SK-N-SH (cell line): ENCODE measurements around the gene CSNK1G2. TPM values are rescaled to one million over a fixed set of nuclear protein-coding genes. Genes with fewer than 3 reads are reported as not detected.

Experiments used
- CTCF ChIA-PET: fragments of 300-600, 350-600 bp; formaldehyde crosslinking; extraction: SDS; loops from one replicate; lab custom pipeline; 2021; lab: Yijun Ruan, JAX
- POLR2A ChIA-PET: fragments of 350-600 bp; sonication (Branson Sonifier 250); formaldehyde crosslinking; extraction: SDS; loops from one replicate; lab custom pipeline; 2020; ENCODE audit warnings: antibody characterized with exemption, inconsistent platforms; lab: Yijun Ruan, JAX
- DNase-seq: peaks from one replicate; pipeline ENCODE4 v3.0.0; 2012
- H2AFZ ChIP-seq: fragments of 200-600 bp; sonication (generic); 2 replicates; pipeline ENCODE4 v1.8.1; 2016; ENCODE audit warnings: antibody characterized with exemption, mild to moderate bottlenecking, low read depth
- H3F3A ChIP-seq: fragments of 200-600 bp; sonication (generic); replicated peaks from 2 replicates; pipeline ENCODE3; 2016; ENCODE audit warnings: antibody characterized with exemption, mild to moderate bottlenecking; ENCODE audit not compliant: insufficient read depth
- H3K27ac ChIP-seq, 2 experiments: fragments of 200-500 bp in 1 of 2; fragments of 200-600 bp in 1 of 2; sonication (Bioruptor generic) in 1 of 2; sonication (generic), shearing (Covaris generic) in 1 of 2; 2 replicates each; pipeline versions ENCODE4 v1.5.1 to v1.6.1; 2014 to 2016; ENCODE audit warnings: low read depth in 2 of 2, inconsistent platforms in 1 of 2, low read length in 1 of 2, mild to moderate bottlenecking in 1 of 2, mixed read lengths in 1 of 2
- H3K27me3 ChIP-seq: fragments of 200-600 bp; sonication (generic), shearing (Covaris generic); 2 replicates; pipeline ENCODE4 v1.6.1; 2016; ENCODE audit warnings: mixed run types; ENCODE audit not compliant: insufficient read depth
- H3K36me3 ChIP-seq, 2 experiments: fragments of 200-500 bp in 1 of 2; fragments of 200-600 bp in 1 of 2; sonication (Bioruptor generic) in 1 of 2; sonication (generic) in 1 of 2; replicated peaks in 1 of 2; 2 replicates each; pipeline versions ENCODE3 to v1.5.1; 2014 to 2016; ENCODE audit warnings: low read length in 1 of 2, mild to moderate bottlenecking in 1 of 2; ENCODE audit not compliant: insufficient read depth in 2 of 2, control insufficient read depth in 1 of 2
- H3K4me1 ChIP-seq, 2 experiments: fragments of 200-500 bp in 1 of 2; fragments of 200-600 bp in 1 of 2; sonication (Bioruptor generic) in 1 of 2; sonication (generic), shearing (Covaris generic) in 1 of 2; 2 replicates each; pipeline versions ENCODE4 v1.5.1 to v1.6.1; 2014 to 2016; ENCODE audit warnings: low read depth in 1 of 2, low read length in 1 of 2, mixed run types in 1 of 2; ENCODE audit not compliant: insufficient read depth in 2 of 2, control insufficient read depth in 1 of 2
- H3K4me2 ChIP-seq: fragments of 200-600 bp; sonication (generic), shearing (Covaris generic); 2 replicates; pipeline ENCODE4 v1.6.1; 2017; ENCODE audit warnings: mixed run types
- H3K4me3 ChIP-seq, 2 experiments: fragments of 200-500 bp in 1 of 2; fragments of 200-600 bp in 1 of 2; sonication (Bioruptor generic) in 1 of 2; sonication (generic), shearing (Covaris generic) in 1 of 2; 2 replicates each; pipeline versions ENCODE4 v1.5.1 to v1.8.1; 2014 to 2016; ENCODE audit warnings: low read depth in 2 of 2, inconsistent platforms in 1 of 2, low read length in 1 of 2, mild to moderate bottlenecking in 1 of 2, mixed read lengths in 1 of 2, moderate library complexity in 1 of 2
- H3K79me2 ChIP-seq: fragments of 200-600 bp; sonication (generic); 2 replicates; pipeline ENCODE4 v1.8.1; 2017; ENCODE audit warnings: mild to moderate bottlenecking; ENCODE audit not compliant: insufficient read depth
- H3K9ac ChIP-seq: fragments of 200-600 bp; sonication (generic); 2 replicates; pipeline ENCODE4 v1.6.1; 2017; ENCODE audit warnings: mixed run types
- H3K9me2 ChIP-seq: fragments of 200-600 bp; sonication (generic); 2 replicates; pipeline ENCODE4 v1.6.1; 2017; ENCODE audit warnings: mixed run types
- H3K9me3 ChIP-seq: fragments of 200-600 bp; sonication (generic); 2 replicates; pipeline ENCODE4 v1.6.1; 2017; ENCODE audit warnings: mixed run types, mild to moderate bottlenecking, moderate library complexity
- H4K20me1 ChIP-seq: fragments of 200-600 bp; sonication (generic); 2 replicates; pipeline ENCODE4 v1.6.1; 2017; ENCODE audit warnings: mild to moderate bottlenecking, mixed run types; ENCODE audit not compliant: insufficient read depth
- ELF1 ChIP-seq: IDR thresholded peaks from 2 replicates; pipeline ENCODE4 v1.4.0; 2012
- EP300 ChIP-seq, 2 experiments: IDR thresholded peaks; 2 replicates each; pipeline versions ENCODE4 v1.4.0 to v1.6.1; 2012; ENCODE audit warnings: borderline replicate concordance in 1 of 2, low read depth in 1 of 2, low read length in 1 of 2
- EZH2phosphoT487 ChIP-seq: fragments of 200-600 bp; sonication (generic); IDR thresholded peaks from 2 replicates; pipeline ENCODE4 v1.6.1; 2017; ENCODE audit warnings: low read depth, mixed run types, mild to moderate bottlenecking, antibody characterized with exemption, moderate library complexity, borderline replicate concordance
- FOSL2 ChIP-seq: IDR thresholded peaks from 2 replicates; pipeline ENCODE4 v1.4.0; 2012; ENCODE audit warnings: low read depth, mild to moderate bottlenecking, moderate library complexity, borderline replicate concordance
- FOXJ3 ChIP-seq: sonication (generic); formaldehyde crosslinking; IDR thresholded peaks from 2 replicates; pipeline ENCODE4 v1.5.1; 2020; ENCODE audit warnings: mild to moderate bottlenecking, missing genetic modification reagents
- FOXM1 ChIP-seq: IDR thresholded peaks from 2 replicates; pipeline ENCODE4 v1.4.0; 2012; ENCODE audit warnings: low read depth, mild to moderate bottlenecking
- MEF2A ChIP-seq: IDR thresholded peaks from 2 replicates; pipeline ENCODE4 v1.4.0; 2012; ENCODE audit warnings: low read depth, borderline replicate concordance
- MXI1 ChIP-seq: IDR thresholded peaks from 2 replicates; pipeline ENCODE4 v1.6.1; 2012; ENCODE audit warnings: mild to moderate bottlenecking, low read depth, low read length, improper control_type of control experiment
- RCOR1 ChIP-seq: fragments of 150-350 bp; IDR thresholded peaks from 2 replicates; pipeline ENCODE4 v1.6.1; 2017; ENCODE audit warnings: antibody characterized with exemption, low read length
- RXRA ChIP-seq: IDR thresholded peaks from 2 replicates; pipeline ENCODE4 v1.4.0; 2012; ENCODE audit warnings: low read depth, mild to moderate bottlenecking, borderline replicate concordance
- SIN3A ChIP-seq: IDR thresholded peaks from 2 replicates; pipeline ENCODE4 v1.6.1; 2012; ENCODE audit warnings: low read depth, mild to moderate bottlenecking, low read length, moderate library complexity, borderline replicate concordance
- SMC3 ChIP-seq: IDR thresholded peaks from 2 replicates; pipeline ENCODE4 v1.6.1; 2012; ENCODE audit warnings: low read depth, low read length, improper control_type of control experiment
- WGBS: methylation state at CpG from one replicate; pipeline ENCODE4 v1.1.6; 2017; ENCODE audit warnings: low lambda C conversion rate; 5-methylcytosine and 5-hydroxymethylcytosine counted together
- polyA plus RNA-seq, 3 experiments: library from polyadenylated mRNA; depleted of rRNA; stranded (reverse); fragments of >200 nt; gene quantifications; 2 replicates each; pipeline ENCODE4 v1.2.3, GENCODE V29; 2012
- TF ChIP-seq, protein P1 (sequence below): fragments of 150-350 bp; IDR thresholded peaks from 2 replicates; pipeline ENCODE4 v1.6.1; 2017; ENCODE audit warnings: antibody characterized with exemption, low read length, low read depth, borderline replicate concordance
- TF ChIP-seq, protein P2 (sequence below): IDR thresholded peaks from 2 replicates; pipeline ENCODE4; 2012
- TF ChIP-seq, protein P3 (sequence below): IDR thresholded peaks from 2 replicates; pipeline ENCODE4 v1.4.0; 2012; ENCODE audit warnings: low read depth, borderline replicate concordance
- TF ChIP-seq, protein P4 (sequence below): fragments of 200-600 bp; sonication (generic); IDR thresholded peaks from 2 replicates; pipeline ENCODE4 v1.6.1; 2017; ENCODE audit warnings: antibody characterized with exemption, mild to moderate bottlenecking, moderate library complexity

Gene CSNK1G2
- polyA plus RNA-seq, 1 of the 3 experiments (the other 2 are of a cell fraction), result 79.4 TPM

DNA sequence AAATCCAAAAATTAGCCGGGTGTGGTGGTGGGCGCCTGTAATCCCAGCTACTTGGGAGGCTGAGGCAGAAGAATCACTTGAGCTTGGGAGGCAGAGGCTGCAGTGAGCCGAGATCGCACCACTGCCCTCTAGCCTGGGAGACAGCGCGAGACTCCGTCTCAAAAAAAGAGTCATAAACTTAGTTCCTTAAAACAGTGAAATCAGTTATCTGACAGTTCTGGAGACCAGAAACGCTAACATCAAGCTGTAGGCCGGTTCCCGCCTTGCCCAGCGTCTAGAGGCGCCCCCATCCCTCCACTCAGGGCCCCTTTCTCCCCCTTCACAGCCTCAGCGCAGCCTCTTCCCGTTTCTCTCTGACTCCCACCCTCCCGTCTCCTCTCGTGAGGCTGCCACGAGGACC, 23.8 kb upstream of the CSNK1G2 start (continued):
- TF ChIP-seq, protein P1, sequence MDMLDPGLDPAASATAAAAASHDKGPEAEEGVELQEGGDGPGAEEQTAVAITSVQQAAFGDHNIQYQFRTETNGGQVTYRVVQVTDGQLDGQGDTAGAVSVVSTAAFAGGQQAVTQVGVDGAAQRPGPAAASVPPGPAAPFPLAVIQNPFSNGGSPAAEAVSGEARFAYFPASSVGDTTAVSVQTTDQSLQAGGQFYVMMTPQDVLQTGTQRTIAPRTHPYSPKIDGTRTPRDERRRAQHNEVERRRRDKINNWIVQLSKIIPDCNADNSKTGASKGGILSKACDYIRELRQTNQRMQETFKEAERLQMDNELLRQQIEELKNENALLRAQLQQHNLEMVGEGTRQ, result no peak
- TF ChIP-seq EZH2phosphoT487 (no peak), FOXM1 (no peak), ELF1 (no peak)
- TF ChIP-seq, protein P2, sequence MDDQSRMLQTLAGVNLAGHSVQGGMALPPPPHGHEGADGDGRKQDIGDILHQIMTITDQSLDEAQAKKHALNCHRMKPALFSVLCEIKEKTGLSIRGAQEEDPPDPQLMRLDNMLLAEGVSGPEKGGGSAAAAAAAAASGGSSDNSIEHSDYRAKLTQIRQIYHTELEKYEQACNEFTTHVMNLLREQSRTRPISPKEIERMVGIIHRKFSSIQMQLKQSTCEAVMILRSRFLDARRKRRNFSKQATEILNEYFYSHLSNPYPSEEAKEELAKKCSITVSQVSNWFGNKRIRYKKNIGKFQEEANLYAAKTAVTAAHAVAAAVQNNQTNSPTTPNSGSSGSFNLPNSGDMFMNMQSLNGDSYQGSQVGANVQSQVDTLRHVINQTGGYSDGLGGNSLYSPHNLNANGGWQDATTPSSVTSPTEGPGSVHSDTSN, result no peak
- TF ChIP-seq, protein P3, sequence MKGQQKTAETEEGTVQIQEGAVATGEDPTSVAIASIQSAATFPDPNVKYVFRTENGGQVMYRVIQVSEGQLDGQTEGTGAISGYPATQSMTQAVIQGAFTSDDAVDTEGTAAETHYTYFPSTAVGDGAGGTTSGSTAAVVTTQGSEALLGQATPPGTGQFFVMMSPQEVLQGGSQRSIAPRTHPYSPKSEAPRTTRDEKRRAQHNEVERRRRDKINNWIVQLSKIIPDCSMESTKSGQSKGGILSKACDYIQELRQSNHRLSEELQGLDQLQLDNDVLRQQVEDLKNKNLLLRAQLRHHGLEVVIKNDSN, result no peak

DNA sequence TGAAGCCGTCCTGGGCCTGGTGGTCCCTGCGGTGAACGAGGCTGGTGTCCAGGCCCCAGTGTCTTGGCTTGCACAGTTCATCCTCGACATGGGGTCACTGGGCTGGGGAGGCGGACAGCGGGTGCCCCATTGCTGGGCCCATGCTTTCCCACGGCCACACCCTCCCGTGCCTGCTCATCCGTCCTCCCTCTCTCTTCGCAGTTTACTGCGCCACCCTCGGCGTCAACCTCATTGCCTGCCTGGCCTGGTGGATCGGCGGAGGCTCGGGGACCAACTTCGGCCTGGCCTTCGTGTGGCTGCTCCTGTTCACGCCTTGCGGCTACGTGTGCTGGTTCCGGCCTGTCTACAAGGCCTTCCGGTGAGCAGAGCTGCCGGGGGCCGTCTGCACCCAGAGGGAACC, 23.0 kb upstream of the CSNK1G2 start:
- WGBS, result 95% methylated on average over 13 of the region's 25 CpGs
- no peaks in the 10 kb centered on the region for H3K4me1 ChIP-seq
- no peak for DNase-seq
- no peaks in the 10 kb centered on the region for H3K9me3 ChIP-seq
- no peak overlapping the region for H3K4me2 ChIP-seq
- no peaks in the 10 kb centered on the region for H3K27me3 ChIP-seq
- H4K20me1 ChIP-seq, result peaks cover 15% of the 10 kb centered on the region; the same call in 1 of the 2 replicates
- no peaks in the 10 kb centered on the region for H3K9me2 ChIP-seq
- peaks cover 0 to 44% of the 10 kb centered on the region in 2 experiments for H3K36me3 ChIP-seq
- H3K4me3 ChIP-seq, result no peak overlapping the region
- TF ChIP-seq FOXJ3 (CRISPR knock-in tag), result no peak
- TF ChIP-seq EP300 (IDR thresholded peaks at IDR 0.05; ENCODE audit: borderline replicate concordance in 1 of 2, low read depth in 1 of 2, low read length in 1 of 2), result no peak
- no peak for TF ChIP-seq SMC3
- no peak overlapping the region for H3K27ac ChIP-seq
- H3K79me2 ChIP-seq, result peaks cover 22% of the 10 kb centered on the region
- POLR2A ChIA-PET, result no interaction called here
- no peaks in the 10 kb centered on the region for H3F3A ChIP-seq
- H3K9ac ChIP-seq, result no peak overlapping the region
- H2AFZ ChIP-seq, result no peak overlapping the region
- CTCF ChIA-PET, result interaction anchor here (0.9 kb wide), 1 partner anchor 12 kb away, joined by 3 read pairs; no protein-coding TSS in a partner anchor

DNA sequence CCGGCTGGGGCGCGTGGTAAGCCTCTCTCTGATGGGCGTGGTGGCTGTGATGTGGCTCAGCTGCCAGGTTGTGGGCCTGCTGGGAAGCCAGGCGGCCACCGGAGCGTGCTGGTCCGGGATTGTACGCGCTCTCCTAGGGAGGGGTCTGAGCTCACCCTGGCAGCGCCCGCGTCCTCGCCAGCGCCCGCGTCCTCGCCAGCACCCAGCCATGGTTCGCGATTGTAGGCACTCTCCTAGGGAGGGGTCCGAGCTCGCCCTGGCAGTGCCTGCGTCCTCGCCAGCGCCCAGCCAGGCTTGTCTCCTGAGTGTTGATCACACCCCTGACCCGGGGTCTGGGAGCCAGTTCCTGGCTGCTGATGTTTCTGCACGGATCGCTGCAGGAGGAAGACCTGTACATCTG, 22.0 kb upstream of the CSNK1G2 start:
- no peak overlapping the region for H3K9ac ChIP-seq
- H3K9me2 ChIP-seq, result no peaks in the 10 kb centered on the region
- TF ChIP-seq FOSL2 (no peak), RCOR1 (no peak), EP300 (IDR thresholded peaks at IDR 0.05; ENCODE audit: borderline replicate concordance in 1 of 2, low read depth in 1 of 2, low read length in 1 of 2) (no peak), SIN3A (no peak), FOXJ3 (CRISPR knock-in tag) (no peak), MXI1 (no peak), MEF2A (no peak), RXRA (no peak), EZH2phosphoT487 (no peak)
- TF ChIP-seq, protein P4, sequence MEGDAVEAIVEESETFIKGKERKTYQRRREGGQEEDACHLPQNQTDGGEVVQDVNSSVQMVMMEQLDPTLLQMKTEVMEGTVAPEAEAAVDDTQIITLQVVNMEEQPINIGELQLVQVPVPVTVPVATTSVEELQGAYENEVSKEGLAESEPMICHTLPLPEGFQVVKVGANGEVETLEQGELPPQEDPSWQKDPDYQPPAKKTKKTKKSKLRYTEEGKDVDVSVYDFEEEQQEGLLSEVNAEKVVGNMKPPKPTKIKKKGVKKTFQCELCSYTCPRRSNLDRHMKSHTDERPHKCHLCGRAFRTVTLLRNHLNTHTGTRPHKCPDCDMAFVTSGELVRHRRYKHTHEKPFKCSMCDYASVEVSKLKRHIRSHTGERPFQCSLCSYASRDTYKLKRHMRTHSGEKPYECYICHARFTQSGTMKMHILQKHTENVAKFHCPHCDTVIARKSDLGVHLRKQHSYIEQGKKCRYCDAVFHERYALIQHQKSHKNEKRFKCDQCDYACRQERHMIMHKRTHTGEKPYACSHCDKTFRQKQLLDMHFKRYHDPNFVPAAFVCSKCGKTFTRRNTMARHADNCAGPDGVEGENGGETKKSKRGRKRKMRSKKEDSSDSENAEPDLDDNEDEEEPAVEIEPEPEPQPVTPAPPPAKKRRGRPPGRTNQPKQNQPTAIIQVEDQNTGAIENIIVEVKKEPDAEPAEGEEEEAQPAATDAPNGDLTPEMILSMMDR, result no peak
- TF ChIP-seq, all 33 proteins: peak for 0
- Histone ChIP-seq H3K27ac (no peak overlapping the region), H3K4me2 (no peak overlapping the region), H3K4me3 (no peak overlapping the region), H3K27me3 (no peaks in the 10 kb centered on the region), H3K4me1 (no peaks in the 10 kb centered on the region), H3K79me2 (peaks cover 12% of the 10 kb centered on the region; the same call in 1 of the 2 replicates), H2AFZ (no peak overlapping the region), H3K36me3 (peaks cover 0 to 38% of the 10 kb centered on the region in 2 experiments), H3F3A (no peaks in the 10 kb centered on the region), H4K20me1 (peaks cover 4% of the 10 kb centered on the region; the same call in 1 of the 2 replicates), H3K9me3 (no peaks in the 10 kb centered on the region)
- 98% methylated on average over 23 of the region's 28 CpGs for WGBS
- POLR2A ChIA-PET, result no interaction called here
- DNase-seq, result no peak
- CTCF ChIA-PET, result interaction anchor here (0.9 to 2.2 kb wide), 3 partner anchors 10 to 21 kb away, joined by 3 to 23 read pairs (median 3); no protein-coding TSS in a partner anchor
